ENCODE results near the gene RAB3IL1. TPM values are rescaled to one million over a fixed set of nuclear protein-coding genes. Genes with fewer than 3 reads are reported as not detected.
A peak's percentile ranks its signal among the peaks of the same experiment; 100 is the strongest.

The RAB3IL1 gene
- total RNA-seq, 3 donors from 2014 or later = 2.6 to 15.0 (median 11.8) TPM

DNA sequence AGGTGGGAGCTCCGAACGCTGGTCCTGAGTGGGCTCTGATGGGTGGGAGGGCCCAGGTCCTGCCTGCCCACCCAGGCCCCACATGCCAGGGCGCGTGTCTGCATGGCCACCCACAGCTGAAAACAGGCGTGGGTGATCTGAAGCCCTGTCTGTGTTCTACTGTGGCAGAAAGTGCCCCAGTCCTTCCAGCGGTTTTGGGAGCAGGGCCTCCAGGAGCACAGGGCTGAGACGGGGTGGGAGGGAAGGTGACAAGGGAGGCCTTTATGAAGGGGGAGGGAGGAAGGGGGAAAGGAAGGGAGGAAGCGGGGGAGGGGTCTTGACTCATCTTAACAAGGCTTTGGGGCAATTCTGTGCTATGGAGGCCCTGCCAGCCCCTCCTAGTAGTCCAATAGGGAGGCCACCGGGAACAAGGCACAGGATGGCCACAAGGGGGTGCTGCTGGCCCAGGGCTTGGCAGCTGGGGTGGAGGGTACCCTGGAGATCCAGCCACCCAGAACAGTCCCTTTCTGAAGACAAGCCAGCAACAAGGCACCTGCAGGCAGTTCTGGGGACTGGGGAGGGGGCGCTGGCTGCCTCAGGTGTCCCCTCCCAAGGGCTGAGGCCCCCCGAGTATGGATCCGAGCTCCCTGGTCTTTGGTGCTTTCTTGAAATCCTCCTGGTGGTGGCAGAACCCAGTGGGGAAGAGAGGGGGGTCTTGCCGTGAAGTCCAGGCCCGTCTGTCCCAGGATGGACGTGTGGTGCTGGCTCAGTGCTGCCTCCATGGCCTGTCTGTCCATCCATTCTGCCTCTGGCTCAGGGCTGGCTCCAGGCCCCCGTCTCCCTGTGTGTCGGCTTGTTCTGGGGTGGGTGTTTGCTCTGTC is 19.7 kb downstream of the RAB3IL1 start:
- DNase-seq (peak; percentile 76 to 83 (median 82)), ATAC-seq (peak; percentile 79)
- no peaks in the 10 kb centered on the region for H3K36me3 ChIP-seq (ENCODE audit: low read depth)
- H3K4me1 ChIP-seq (ENCODE audit: low read depth) = no peaks in the 10 kb centered on the region
- intact Hi-C loops (cut with DNase I, micrococcal nuclease) = loop anchor here (2.0 to 10.0 kb wide), 3 partner anchors 47 to 185 kb away; no protein-coding TSS in a partner anchor
- peak; percentile 79 for TF ChIP-seq CTCF (IDR thresholded peaks at IDR 0.05)
- no peaks in the 10 kb centered on the region for H3K9me3 ChIP-seq
- no peak overlapping the region for H3K4me3 ChIP-seq

- intact Hi-C loops (cut with DNase I, micrococcal nuclease) = loop anchor here (5.0 to 10.0 kb wide), 2 partner anchors 48 to 185 kb away; no protein-coding TSS in a partner anchor
- no peaks in the 10 kb centered on the region for H3K9me3 ChIP-seq
- ATAC-seq = no peak
- H3K36me3 ChIP-seq (ENCODE audit: low read depth) = no peaks in the 10 kb centered on the region
- no peak for TF ChIP-seq CTCF (IDR thresholded peaks at IDR 0.05)
- DNase-seq = no peak
- H3K4me1 ChIP-seq (ENCODE audit: low read depth) = peaks cover 2% of the 10 kb centered on the region
- no peak overlapping the region for H3K4me3 ChIP-seq
These were observed 20.5 kb downstream of the RAB3IL1 start for GRCh38 chr11:61896665-61897386.

DNA sequence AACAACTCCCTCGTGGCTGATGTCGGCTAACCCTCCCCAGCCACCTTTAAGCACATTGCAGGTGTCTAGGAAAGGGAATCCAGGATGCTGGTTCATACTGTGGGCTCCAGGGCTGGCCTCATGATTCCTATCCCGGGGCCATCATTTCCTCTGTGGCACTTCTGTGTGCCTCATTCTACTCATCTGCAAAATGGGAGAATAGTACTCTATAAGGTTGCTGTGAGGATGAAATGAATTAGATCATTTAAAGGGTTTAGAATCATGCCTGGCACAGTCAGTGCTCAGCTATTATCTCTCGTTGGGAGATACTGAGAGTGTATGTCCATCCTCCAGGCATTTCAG is 21.7 kb downstream of the RAB3IL1 start:
- DNase-seq (no peak), ATAC-seq (no peak)
- Histone ChIP-seq H3K4me1 (ENCODE audit: low read depth) (peaks cover 8% of the 10 kb centered on the region), H3K4me3 (no peak overlapping the region), H3K36me3 (ENCODE audit: low read depth) (no peaks in the 10 kb centered on the region), H3K9me3 (no peaks in the 10 kb centered on the region)
- intact Hi-C loops (cut with DNase I, micrococcal nuclease) = loop anchor here (5.0 to 10.0 kb wide), 2 partner anchors 49 to 187 kb away; no protein-coding TSS in a partner anchor
- TF ChIP-seq CTCF (IDR thresholded peaks at IDR 0.05) = no peak

GRCh38 chr11:61895046-61895717 is 22.2 kb downstream of the RAB3IL1 start:
- intact Hi-C loops (cut with DNase I, micrococcal nuclease) = loop anchor here (5.0 to 10.0 kb wide), 2 partner anchors 50 to 187 kb away; no protein-coding TSS in a partner anchor
- no peak for ATAC-seq
- Histone ChIP-seq H3K36me3 (ENCODE audit: low read depth) (no peaks in the 10 kb centered on the region), H3K4me3 (no peak overlapping the region), H3K4me1 (ENCODE audit: low read depth) (peaks cover 13% of the 10 kb centered on the region), H3K9me3 (no peaks in the 10 kb centered on the region)
- TF ChIP-seq CTCF (IDR thresholded peaks at IDR 0.05) = no peak
- DNase-seq = no peak

DNA sequence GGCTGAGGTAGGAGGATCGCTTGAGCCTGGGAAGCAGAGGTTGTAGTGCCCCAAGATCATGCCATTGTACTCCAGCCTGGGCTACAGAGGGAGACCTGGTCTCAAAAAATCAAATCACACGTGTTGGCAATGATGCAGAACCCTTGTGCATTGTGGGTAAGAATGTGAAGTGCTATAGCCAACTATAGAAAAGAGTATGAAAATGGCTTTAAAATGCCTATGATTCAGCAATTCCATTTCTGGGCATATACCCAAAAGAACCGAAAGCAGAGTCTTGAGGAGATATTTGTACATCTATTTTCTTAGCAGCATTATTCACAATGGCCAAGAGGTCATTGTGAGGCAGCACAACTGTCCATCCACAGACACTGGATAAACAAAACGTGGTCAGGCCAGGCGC is 23.4 kb downstream of the RAB3IL1 start:
- intact Hi-C loops (cut with DNase I, micrococcal nuclease) = loop anchor here in 1 of 2 donors (10.0 kb wide), 1 partner anchor 51 kb away; no protein-coding TSS in a partner anchor
- DNase-seq (no peak), ATAC-seq (no peak)
- TF ChIP-seq CTCF (IDR thresholded peaks at IDR 0.05) = no peak
- Histone ChIP-seq H3K4me1 (ENCODE audit: low read depth) (peaks cover 14% of the 10 kb centered on the region), H3K36me3 (ENCODE audit: low read depth) (no peaks in the 10 kb centered on the region), H3K4me3 (no peak overlapping the region), H3K9me3 (no peaks in the 10 kb centered on the region)
